Measurements from ENCODE around the gene OR2A12.
"Not testable (repeated sequence)": the region's sequence is repeated elsewhere in the genome, so short reads cannot be mapped to it uniquely, and the experiment has no call there.

The OR2A12 gene

DNA sequence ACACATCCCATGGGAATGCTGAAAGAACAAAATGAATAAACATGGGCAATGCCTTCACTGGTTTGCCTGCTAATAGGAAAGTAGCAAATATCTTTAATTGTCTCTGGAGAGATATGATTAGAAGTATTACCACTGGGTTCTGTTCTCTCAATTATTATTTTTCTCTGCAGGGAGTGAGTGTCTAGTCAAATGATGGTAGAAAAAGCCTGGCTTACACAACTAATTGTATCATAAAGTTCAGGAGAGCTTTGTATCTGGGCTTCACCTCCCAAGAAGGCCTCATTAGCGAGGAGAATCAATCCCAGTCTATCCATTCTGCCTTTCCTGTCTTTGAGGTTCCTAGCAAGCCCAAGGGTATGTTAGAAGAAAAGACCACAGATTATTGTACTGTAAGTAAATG lies 36.8 kb downstream of the OR2A12 start, which contains the start of gene OR2A14:
Gene OR2A14 (plus strand): TSS at position 301 of the 400 bp plus-strand sequence. CDS start 5,937 bp downstream, outside the sequence.
- DNase-seq (ENCODE audit: low read depth): no peak

DNA sequence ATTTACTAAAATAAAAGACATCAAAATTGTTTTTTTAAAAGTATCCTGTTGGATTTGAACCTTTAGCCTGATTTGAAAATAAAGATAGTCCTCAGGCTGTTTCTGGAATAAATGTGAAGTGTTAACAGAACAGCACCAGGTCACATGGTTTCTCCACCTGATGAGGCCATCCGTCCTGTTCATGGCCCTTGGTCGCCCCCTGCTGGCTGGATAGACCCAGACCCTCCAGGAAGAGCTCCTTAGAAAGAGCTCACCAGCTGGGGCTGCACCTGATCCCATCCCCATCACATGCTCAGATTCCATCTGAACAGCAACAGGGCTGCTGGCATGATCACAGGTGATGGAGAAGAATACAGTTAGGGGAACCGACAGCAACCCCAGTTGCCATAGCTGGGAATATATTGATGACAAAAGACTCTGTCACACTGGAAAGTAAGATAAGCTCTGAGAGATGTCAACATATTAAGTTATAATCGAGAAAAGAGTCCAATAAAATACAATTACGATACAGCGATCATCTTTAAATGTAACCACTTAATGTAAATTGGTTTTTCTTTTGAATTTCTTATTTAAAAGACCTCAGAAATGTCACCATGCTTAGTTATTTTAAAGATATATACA lies 41.7 kb downstream of the OR2A12 start:
- peak; percentile 56 for DNase-seq (ENCODE audit: low read depth)

DNA sequence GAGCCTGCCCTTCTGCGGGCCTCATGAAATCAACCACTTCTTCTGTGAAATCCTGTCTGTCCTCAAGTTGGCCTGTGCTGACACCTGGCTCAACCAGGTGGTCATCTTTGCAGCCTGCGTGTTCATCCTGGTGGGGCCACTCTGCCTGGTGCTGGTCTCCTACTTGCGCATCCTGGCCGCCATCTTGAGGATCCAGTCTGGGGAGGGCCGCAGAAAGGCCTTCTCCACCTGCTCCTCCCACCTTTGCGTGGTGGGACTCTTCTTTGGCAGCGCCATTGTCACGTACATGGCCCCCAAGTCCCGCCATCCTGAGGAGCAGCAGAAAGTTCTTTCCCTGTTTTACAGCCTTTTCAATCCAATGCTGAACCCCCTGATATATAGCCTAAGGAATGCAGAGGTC lies 43.5 kb downstream of the OR2A12 start:
- not testable (repeated sequence) for DNase-seq (ENCODE audit: low read depth)

DNA sequence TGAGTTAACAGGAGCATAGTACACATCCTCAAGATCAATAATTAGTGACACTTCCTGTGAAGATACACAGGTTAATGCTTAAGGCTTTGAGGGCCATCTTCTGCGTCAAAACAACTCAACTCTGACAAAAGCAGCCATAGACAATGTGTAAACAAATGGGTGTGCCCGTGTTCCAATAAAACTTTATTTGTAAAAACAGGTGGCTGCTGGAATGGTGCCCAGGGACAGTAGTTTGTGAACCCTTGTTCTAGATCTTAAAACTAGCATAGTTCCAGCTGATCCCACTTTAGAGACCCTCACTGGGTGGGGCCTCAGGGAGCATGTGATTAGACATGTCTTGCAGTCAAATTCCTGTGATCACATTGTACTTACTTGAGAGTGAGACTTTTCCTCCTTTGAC lies 44.7 kb downstream of the OR2A12 start:
- DNase-seq (ENCODE audit: low read depth): no peak

DNA sequence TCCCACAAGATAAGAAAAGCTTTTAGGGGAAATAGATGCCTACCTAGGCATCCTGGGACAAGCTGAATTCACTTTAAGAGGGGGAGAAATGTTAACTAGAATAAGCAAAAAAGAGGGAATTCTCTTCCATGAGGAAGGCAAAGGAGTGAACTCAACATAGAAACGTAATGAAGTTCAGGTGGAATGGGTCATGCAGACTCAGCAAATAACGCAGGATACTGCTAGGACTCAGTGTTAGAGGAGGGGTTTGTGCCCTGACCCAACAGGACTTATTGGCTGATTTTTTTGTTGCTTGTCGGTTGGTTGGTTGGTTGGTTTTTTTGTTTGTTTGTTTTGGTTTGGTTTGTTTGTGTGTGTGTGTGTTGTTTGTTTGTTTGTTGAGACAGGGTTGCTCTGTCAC lies 46.2 kb downstream of the OR2A12 start:
- no peak for DNase-seq (ENCODE audit: low read depth)

DNA sequence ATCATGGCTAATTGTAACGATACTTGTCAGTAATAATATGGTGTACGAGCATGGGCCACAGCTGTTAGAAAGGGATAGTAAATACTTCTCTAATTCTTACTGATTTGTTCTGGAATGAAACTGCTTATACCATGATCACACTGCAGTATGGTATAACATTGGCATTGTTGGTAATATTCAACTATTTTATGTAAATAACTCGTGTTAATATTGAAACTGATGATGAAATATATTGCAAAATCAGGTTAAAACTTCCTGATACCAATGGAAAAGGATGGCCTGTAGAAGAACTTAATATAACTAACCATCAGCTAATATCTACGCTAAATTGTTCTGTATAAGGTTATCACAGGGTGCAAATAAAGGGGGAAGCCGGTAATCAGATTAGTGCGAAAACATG lies 47.2 kb downstream of the OR2A12 start:
- DNase-seq (ENCODE audit: low read depth): no peak

DNA sequence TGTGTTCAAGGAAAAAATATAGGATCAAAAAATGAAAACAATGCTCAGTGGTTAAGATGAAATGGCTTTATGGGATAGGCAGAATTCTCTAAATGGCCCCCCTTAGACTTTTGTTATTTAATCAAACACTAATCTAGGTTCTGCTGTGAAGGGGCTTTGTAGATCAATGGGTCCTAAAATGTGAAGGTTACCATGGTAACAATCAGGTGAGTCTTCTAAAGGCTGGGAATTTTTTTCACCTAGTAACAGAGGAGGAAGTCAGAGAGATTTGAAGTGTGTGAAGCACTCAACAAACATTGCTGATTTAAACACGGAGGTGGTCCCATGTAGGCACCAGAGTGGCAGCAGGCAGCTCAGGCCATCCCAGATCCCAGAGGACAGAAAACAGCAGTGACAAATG lies 48.0 kb downstream of the OR2A12 start:
- no peak for DNase-seq (ENCODE audit: low read depth)

DNA sequence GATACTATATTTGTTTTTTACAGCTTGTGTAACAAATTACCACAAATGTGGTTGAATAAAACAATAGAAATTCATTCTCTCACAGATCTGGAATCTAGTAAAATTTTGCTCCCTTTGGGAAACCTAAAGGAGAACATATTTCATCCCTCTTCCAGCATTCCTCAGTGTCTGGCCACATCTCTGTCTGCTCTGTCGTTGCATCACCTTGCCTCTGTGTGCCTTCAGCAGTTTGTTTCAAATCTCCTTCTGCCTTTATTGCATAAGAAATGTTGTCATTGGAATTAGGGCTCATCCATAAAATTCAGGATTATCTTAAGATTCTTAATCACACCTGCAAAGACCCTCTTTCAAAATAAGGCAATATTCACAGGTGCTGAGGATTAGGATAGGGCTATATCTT lies 51.4 kb downstream of the OR2A12 start:
- no peak for DNase-seq (ENCODE audit: low read depth)

DNA sequence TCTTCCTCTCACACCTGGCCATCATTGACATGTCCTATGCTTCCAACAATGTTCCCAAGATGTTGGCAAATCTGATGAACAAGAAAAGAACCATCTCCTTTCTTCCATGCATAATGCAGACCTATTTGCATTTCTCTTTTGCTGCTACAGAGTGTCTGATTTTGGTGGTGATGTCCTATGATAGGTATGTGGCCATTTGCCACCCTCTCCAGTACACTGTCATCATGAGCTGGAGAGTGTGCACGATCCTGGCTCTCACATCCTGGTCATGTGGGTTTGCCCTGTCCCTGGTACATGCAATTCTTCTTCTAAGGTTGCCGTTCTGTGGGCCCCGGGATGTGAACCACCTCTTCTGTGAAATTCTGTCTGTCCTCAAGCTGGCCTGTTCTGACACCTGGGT lies 56.1 kb downstream of the OR2A12 start:
- no peak for DNase-seq (ENCODE audit: low read depth)

DNA sequence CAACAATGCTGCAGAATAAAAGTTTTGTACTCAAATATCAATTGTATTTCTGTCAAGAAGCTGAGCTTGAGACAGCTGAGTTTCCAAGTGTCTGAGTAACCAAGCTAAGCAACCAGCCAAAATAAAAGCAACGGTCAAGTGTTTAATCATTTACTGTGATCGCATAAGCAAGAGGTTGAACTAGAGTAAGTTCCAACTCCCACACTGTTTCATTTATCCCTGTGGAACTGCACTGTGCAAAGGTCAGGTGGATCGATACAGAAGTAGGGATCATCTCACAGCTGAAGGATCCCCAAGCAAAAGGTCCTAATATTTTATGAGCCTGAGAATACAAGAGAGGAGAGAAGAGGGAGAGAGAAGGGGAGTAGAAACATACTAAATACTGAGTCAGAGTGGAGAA lies 58.3 kb downstream of the OR2A12 start:
- no peak for DNase-seq (ENCODE audit: low read depth)

DNA sequence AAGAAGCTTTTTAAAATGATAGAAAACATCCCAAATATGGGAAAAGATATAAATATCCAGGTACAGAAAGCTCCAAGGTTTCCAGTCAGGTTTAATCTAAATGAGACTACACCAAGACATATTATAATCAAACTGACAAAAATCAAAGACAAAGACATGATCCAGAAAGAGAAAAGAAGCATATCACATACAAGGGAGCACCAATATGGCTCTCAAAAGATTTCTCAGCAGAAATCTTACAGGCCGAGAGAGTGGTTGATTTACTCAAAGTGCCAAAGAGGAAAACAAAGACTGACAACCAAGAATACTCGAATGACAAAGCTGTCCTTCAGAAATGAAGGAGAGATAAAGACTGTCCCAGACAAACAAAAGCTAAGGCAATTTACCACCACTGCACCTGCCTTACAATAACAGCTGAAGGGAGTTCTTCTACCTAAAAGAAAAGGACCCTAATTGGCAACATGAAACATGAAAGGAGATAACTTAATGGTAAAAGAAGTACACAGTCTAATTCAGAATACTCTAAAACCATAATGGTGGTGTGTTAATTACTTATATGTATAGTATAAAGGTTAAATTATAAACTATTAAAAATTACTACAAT lies 62.2 kb downstream of the OR2A12 start:
- no peak for DNase-seq (ENCODE audit: low read depth)
